HEK293T (cell line): Measurements from ENCODE around the gene MX1.

Experiments used
- BHLHE40 ChIP-seq: fragments of 450-650 bp; IDR thresholded peaks from 2 replicates; pipeline ENCODE4 v1.6.1; 2016; ENCODE audit warnings: mild to moderate bottlenecking, moderate library complexity, borderline replicate concordance
- ELF4 ChIP-seq: fragments of 450-650 bp; IDR thresholded peaks from 2 replicates; pipeline ENCODE4 v1.6.1; 2017; ENCODE audit warnings: antibody characterized with exemption
- FOXA1 ChIP-seq: fragments of 450-650 bp; IDR thresholded peaks from 2 replicates; pipeline ENCODE4 v1.6.1; 2016; ENCODE audit warnings: mild to moderate bottlenecking
- FOXK2 ChIP-seq: fragments of 450-650 bp; IDR thresholded peaks from 2 replicates; pipeline ENCODE4 v1.6.1; 2016; ENCODE audit warnings: mild to moderate bottlenecking
- FOXM1 ChIP-seq: fragments of 450-650 bp; IDR thresholded peaks from 2 replicates; pipeline ENCODE4 v1.6.1; 2017; ENCODE audit warnings: mild to moderate bottlenecking, borderline replicate concordance
- L3MBTL2 ChIP-seq: fragments of 450-650 bp; conservative IDR thresholded peaks from 2 replicates; pipeline ENCODE4 v1.6.1; 2016; ENCODE audit warnings: mild to moderate bottlenecking
- LEF1 ChIP-seq: fragments of 450-650 bp; IDR thresholded peaks from 2 replicates; pipeline ENCODE4 v1.6.1; 2017; ENCODE audit warnings: mild to moderate bottlenecking, borderline replicate concordance
- SP1 ChIP-seq: fragments of 450-650 bp; IDR thresholded peaks from 2 replicates; pipeline ENCODE4 v1.6.1; 2017
- TARDBP ChIP-seq: fragments of 450-650 bp; IDR thresholded peaks from 2 replicates; pipeline ENCODE4 v1.6.1; 2016
- ZNF384 ChIP-seq: fragments of 450-650 bp; IDR thresholded peaks from 2 replicates; pipeline ENCODE4 v1.6.1; 2016

DNA sequence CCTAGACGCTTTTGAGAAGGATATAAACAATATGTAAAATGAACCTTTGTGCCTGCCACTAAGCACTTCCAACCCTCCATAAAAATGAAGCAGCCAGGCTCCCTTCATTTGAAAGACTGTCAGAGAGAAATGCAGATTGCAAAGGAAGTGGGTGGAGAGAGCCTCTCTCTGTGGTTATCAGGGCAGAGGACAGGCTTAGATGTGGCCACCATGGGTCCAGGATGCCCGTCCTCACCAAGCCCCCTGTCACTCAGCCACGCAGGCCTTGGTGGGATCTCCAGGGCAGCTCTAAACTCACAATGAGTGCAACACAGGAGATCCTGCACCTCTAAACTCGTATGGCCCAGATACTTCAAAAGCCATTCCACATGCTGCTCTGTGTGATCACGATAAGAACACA lies 44.0 kb downstream of the MX1 start:
- TF ChIP-seq TARDBP, result no peak
- TF ChIP-seq FOXK2, result no peak
- no peak for TF ChIP-seq FOXM1
- no peak for TF ChIP-seq SP1
- TF ChIP-seq ZNF384, result no peak
- no peak for TF ChIP-seq LEF1
- TF ChIP-seq L3MBTL2, result no peak
- TF ChIP-seq ELF4, result no peak
- no peak for TF ChIP-seq FOXA1
- TF ChIP-seq BHLHE40, result no peak
